Measurements from ENCODE around the gene THG1L. TPM values are rescaled to one million over a fixed set of nuclear protein-coding genes. Genes with fewer than 3 reads are reported as not detected.
A peak's percentile ranks its signal among the peaks of the same experiment; 100 is the strongest.

The THG1L gene
- total RNA-seq, 1 donor from 2014 or later, result 0.32 TPM

- Histone ChIP-seq H3K27ac (peak overlapping the region; percentile 6 to 55), H3K27me3 (no peaks in the 10 kb centered on the region), H3K36me3 (peaks cover 6 to 7% of the 10 kb centered on the region in 2 donors), H3K4me1 (peaks cover 2 to 5% of the 10 kb centered on the region in 2 donors), H3K9me3 (no peaks in the 10 kb centered on the region), H3K4me3 (no peak overlapping the region)
- TF ChIP-seq CTCF (IDR thresholded peaks at IDR 0.05), result no peak
- DNase-seq (ENCODE audit: low spot score in 2 of 2), result no peak
- intact Hi-C loops (cut with DNase I), result no loop called here
Observed at GRCh38 chr5:157747173-157747740, 16.0 kb downstream of the THG1L start.

- no peak for DNase-seq (ENCODE audit: low spot score in 2 of 2)
- TF ChIP-seq CTCF (IDR thresholded peaks at IDR 0.05), result no peak
- no peak overlapping the region for H3K4me3 ChIP-seq
- H3K4me1 ChIP-seq, result peaks cover 2 to 5% of the 10 kb centered on the region in 2 donors
- intact Hi-C loops (cut with DNase I), result no loop called here
- H3K27me3 ChIP-seq, result no peaks in the 10 kb centered on the region
- H3K9me3 ChIP-seq, result no peaks in the 10 kb centered on the region
- H3K27ac ChIP-seq, result peak overlapping the region; percentile 20 to 55
- peaks cover 14 to 15% of the 10 kb centered on the region in 2 donors for H3K36me3 ChIP-seq
Observed at GRCh38 chr5:157747766-157748700, 16.8 kb downstream of the THG1L start.

- peak in 1 of 2 donors; percentile 65 for DNase-seq (ENCODE audit: low spot score in 2 of 2)
- Histone ChIP-seq H3K36me3 (peaks cover 14 to 22% of the 10 kb centered on the region in 2 donors), H3K4me3 (no peak overlapping the region), H3K9me3 (no peaks in the 10 kb centered on the region), H3K27ac (peak overlapping the region; percentile 20 to 55), H3K4me1 (peaks cover 2 to 5% of the 10 kb centered on the region in 2 donors), H3K27me3 (no peaks in the 10 kb centered on the region)
- TF ChIP-seq CTCF (IDR thresholded peaks at IDR 0.05), result no peak
- intact Hi-C loops (cut with DNase I), result no loop called here
Observed at GRCh38 chr5:157748760-157749461, 17.7 kb downstream of the THG1L start.

GRCh38 chr5:157749462-157749799 lies 18.2 kb downstream of the THG1L start:
- no peak for DNase-seq (ENCODE audit: low spot score in 2 of 2)
- no peak for TF ChIP-seq CTCF (IDR thresholded peaks at IDR 0.05)
- Histone ChIP-seq H3K9me3 (no peaks in the 10 kb centered on the region), H3K4me1 (peaks cover 2 to 5% of the 10 kb centered on the region in 2 donors), H3K36me3 (peaks cover 14 to 27% of the 10 kb centered on the region in 2 donors), H3K27me3 (no peaks in the 10 kb centered on the region), H3K4me3 (no peak overlapping the region), H3K27ac (peak overlapping the region in 1 of 2 donors; percentile 29)
- intact Hi-C loops (cut with DNase I), result no loop called here

- Histone ChIP-seq H3K27me3 (no peaks in the 10 kb centered on the region), H3K9me3 (no peaks in the 10 kb centered on the region), H3K4me1 (peaks cover 0 to under 1% of the 10 kb centered on the region in 2 donors), H3K36me3 (peaks cover 21 to 36% of the 10 kb centered on the region in 2 donors), H3K4me3 (no peak overlapping the region), H3K27ac (no peak overlapping the region)
- intact Hi-C loops (cut with DNase I), result no loop called here
- DNase-seq (ENCODE audit: low spot score in 2 of 2), result no peak
- TF ChIP-seq CTCF (IDR thresholded peaks at IDR 0.05), result no peak
Observed at GRCh38 chr5:157750320-157750719, 19.1 kb downstream of the THG1L start.
